GM11168 (cell line): ENCODE results near the gene CGB2.
"Not testable (repeated sequence)": the region's sequence is repeated elsewhere in the genome, so short reads cannot be mapped to it uniquely, and the experiment has no call there.

ENCODE experiments used
- in situ Hi-C: fragments of 300-500 bp; cut with MboI; formaldehyde crosslinking; loops from one replicate; pipeline ENCODE4 v1.12.0; 2022; ENCODE audit warnings: low sequenced_read_pairs; ENCODE audit not compliant: unreplicated experiment

CGB2 gene

DNA sequence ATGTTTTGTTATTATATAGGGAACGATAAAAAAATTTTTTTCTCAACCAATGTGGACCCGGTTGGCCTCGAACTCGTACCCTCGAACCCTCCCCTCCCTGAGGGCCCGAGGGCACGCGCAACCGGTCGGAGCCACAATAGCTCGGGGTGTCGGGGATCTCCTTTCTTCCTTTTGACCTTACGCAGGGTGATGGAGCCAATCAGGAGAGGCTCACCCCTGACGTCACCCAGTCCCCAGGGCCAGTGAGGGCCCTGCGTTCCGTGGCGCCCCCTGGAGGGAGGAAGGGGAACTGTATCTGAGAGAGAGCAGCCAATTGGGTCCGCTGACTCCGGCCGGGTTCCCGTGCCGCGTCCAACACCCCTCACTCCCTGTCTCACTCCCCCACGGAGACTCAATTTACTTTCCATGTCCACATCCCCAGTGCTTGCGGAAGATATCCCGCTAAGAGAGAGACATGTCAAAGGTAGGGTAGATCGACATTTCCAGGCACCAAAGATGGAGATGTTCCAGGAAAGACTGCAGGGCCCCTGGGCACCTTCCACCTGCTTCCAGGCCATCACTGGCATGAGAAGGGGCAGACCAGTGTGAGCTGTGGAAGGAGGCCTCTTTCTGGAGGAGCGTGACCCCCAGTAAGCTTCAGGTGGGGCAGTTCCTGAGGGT is at the start of gene CGB2:
Gene CGB2, plus strand, starts transcription at position 249 of the 660 bp plus-strand sequence. Its CDS starts 206 bp downstream, at position 455.
- in situ Hi-C loops = not testable (repeated sequence)

DNA sequence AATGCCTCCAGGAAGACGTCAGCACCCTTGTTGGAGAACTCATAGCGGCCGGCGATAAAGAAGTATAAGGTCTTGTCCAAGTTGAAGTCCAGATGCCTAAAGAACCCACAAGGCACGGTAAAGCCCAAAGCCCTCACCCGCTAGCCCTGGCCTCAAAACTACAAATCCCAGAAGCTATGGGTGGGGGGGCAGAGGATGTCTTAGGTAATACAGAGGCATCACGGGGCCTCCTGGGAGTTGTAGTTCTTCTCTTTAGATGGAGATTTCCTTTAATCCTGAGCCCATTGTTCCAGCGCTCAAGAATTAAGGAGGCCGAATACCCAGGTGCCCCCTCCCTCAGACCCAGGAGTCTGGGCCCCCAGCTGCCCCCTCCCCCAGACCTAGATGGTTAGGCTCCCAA is 49.4 kb upstream of the CGB2 start:
- in situ Hi-C loops = no loop called here

DNA sequence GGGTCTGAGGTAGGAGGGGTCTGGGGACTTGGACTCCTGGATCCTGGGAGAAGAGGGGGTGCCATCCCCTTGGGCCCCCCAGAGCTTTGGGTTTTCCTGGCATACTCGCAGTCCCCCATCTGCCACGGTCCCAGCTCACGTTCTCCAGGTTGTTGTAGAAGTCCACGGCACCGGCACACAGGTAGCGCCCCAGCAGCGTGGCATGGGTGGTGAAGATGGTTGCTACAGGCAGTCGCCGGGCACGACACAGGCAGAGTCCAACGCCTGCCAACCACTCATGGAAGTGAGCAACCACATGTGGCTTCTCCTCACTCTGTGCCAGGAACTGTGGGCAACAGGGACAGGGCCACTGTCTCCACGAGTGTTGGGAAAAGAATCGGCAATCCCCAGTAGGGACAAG is 46.0 kb upstream of the CGB2 start:
- in situ Hi-C loops = no loop called here

DNA sequence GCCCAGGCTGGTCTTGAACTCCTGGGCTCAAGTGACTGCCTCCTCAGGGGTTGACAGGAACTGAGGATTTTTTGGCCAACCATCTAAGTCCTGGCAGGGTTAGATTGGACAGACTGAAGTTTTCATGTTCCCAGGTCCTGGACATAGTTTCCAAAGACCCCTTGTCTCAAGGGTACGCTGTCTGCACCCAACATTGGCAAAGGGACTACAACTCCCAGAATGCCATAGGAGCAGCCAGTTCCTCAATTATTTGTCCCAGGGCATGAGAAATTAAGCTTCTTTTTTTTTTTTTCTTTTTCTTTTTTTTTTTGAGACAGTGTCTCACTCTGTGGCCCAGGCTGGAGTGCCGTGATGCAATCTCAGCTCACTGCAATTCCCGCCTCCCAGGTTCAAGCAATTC is 45.5 kb upstream of the CGB2 start:
- in situ Hi-C loops = no loop called here

DNA sequence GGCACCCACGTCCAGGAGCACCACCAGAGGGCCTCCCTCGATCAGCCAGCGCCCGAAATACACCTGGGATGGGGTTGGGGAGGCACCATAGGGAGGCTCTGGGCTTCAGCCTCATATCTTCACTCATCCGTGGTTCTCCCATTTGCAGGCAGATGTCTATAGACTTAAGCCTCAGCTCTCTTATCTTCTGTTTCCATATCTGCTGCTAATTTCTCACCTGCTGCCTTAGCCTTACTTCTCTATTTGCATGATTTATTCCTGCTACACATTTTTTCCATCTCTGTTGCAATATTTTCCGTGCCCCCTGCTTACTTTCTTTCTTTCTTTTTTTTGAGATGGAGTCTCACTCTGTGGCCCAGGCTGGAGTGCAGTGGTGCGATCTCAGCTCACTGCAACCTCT is 44.4 kb upstream of the CGB2 start:
- in situ Hi-C loops = no loop called here

DNA sequence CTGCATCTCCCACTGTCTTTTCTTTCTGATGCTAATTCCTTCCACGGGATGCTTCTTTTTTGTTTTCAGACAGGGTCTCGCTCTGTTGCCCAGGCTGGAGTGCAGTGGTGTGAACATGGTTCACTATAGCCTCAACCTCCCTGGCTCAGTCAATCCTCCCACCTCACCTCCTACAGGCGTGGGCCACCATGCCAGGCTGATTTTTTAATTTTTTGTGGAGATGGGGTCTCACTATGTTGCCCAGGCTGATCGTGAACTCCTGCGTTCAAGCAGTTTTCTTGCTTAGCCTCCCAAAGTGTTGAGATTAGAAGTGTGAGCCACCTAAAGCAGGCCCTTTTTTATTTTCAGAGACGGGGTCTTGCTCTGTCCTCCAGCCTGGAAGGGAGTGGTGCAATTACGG is 43.4 kb upstream of the CGB2 start:
- in situ Hi-C loops = no loop called here

DNA sequence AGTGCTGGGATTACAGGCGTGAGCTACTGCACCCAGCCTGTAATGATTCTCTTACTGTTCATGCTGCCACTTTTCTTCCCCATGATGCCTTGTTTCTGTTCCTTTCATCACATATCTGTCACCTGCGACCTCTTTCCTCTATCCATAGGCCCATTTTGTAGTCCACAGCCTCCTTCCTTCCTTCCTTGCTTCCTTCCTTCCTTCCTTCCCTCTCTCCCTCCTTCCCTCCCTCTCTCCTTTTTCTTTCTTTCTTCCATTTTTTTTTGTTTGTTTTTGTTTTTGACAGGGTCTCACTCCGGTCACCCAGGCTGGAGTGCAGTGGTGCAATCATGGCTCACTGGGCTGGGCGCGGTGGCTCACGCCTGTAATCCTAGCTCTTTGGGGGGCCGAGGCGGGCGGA is 42.8 kb upstream of the CGB2 start:
- in situ Hi-C loops = no loop called here

DNA sequence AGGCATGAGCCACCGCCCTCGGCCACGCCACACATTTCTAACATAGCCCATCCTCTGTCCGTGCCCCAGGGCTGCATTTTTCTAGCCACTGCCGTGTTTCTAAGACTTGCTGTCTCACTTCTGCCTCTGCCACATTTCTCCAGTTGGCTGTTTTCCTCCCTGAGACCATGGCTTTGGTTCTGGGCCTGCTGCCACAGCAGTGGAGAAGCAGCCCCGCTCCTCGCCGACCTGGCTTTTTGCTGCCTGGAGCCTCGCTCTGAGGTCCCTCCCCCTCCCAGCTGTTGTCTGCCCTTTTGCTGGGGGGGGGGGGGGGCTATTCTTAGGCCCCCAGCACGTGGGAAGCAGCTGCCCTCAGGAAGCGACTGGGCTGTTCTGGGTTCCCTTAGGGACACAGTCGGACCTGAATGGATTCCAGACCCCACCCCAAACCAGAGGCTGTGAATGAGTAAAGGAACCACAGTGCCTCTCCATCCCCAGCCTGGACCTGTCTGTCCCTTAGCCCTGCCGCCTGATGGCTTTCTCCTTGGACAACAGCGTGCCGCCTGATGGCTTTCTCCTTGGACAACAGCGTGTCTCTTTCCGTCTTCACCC is 41.9 kb upstream of the CGB2 start:
- in situ Hi-C loops = no loop called here

DNA sequence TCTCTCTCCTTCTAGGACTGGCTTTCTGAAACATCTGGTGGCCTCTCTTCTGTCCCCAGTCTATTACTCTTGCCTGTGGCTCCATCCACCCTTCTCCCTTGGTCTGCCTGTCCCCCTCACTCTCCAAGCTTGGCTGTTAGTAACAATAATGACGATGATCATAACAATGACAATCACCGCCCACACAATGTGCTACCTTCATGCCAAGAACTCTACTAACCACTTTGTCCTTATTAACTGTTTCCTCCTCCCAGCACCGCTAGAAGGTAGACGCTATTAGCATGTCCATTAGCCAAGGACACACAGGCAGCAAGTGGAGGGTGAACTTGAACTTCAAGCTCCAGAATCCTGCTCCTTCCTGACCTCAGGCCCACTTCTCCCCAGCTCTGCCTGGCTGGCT is 41.3 kb upstream of the CGB2 start:
- in situ Hi-C loops = no loop called here

DNA sequence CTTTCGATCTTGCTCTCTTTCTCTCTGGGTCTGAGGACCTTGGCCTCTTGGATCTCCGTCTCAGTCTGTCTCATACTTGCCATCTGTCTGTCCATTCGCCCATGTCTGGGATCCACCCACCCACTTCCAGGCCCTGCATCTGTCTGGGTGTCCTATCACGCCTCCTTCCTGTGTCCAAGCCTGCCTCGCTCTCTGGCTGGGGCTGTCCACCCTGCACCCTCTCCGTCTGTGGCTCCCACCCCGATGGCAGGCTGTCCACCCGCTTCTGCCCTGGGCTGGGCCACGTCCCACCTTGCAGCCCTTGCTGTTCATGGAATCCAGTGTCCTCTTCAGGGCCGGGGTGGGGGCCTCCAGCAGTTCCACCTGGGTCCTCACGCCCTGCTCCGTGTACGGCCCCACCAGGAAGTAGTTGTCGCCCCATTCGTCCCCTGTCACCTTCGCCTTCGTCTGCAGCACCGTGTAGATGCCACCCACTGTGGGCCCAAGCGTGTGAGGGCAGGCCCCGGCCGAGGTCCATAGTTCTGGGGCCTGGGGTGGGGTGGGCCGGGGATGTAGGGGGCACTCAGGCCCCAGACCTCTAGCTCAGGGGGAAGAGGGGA is 40.6 kb upstream of the CGB2 start:
- in situ Hi-C loops = no loop called here

DNA sequence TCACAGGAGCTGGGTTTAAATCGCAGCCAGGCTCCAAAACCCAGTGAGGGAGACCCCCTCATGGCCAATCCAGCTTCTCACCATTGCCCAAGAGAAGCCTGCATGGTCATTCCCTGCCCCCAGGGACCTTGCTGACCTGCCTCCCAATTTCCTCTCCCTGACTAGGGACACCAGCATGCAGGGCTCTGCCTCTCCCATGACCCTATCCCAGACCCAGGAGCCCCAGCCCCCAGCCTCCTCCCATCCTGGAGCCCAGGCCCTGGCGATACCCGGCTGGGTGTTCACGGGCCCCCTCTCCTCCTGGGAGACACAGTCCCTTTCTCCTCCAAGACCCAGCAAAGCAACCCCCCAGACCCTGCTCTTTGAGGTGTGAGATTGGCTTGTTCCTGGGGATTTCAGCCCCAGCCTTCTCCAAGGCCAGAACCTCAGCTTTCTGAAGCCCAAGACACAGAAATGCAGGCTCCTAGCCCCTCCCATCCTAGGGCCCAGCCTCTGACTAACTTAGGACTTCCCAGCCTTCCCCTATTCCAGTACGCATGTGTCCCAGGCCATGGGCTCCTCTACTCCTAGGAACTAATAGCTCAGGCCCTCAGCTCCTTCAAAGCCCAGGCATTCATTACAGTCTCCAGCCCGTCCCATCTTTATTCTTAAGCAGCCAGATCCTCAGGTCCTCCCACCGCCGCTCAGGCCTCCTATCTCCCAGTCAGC is 39.7 kb upstream of the CGB2 start:
- in situ Hi-C loops = no loop called here

DNA sequence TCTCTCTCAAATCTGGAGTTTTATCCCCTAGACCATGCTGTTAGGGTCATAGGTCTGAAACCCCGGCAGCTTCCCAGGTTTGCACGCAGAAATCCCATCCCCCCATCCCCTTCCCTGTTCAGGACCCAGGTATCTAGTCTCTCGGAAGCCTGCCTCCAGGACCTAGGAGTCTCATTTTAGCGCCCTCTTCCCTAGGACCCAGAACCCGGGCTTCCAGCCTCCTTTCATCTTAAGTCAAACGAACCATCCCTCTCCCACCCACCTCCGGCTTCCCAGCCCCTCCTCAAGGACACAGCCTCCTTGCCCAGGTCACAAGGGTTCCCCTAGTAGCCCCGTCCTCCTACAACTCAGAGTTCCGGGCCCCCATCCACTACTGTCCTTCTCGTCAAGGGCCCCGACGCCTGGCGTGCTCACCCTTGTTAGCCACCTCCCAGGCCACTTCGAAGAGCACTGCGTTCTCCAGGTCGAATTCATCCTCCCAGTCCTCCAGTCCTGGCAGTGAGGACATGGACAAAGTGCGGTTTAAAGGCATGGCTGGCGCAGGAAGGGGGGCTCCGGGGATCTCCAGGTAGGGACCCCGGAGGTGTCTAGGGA is 39.0 kb upstream of the CGB2 start:
- in situ Hi-C loops = no loop called here

DNA sequence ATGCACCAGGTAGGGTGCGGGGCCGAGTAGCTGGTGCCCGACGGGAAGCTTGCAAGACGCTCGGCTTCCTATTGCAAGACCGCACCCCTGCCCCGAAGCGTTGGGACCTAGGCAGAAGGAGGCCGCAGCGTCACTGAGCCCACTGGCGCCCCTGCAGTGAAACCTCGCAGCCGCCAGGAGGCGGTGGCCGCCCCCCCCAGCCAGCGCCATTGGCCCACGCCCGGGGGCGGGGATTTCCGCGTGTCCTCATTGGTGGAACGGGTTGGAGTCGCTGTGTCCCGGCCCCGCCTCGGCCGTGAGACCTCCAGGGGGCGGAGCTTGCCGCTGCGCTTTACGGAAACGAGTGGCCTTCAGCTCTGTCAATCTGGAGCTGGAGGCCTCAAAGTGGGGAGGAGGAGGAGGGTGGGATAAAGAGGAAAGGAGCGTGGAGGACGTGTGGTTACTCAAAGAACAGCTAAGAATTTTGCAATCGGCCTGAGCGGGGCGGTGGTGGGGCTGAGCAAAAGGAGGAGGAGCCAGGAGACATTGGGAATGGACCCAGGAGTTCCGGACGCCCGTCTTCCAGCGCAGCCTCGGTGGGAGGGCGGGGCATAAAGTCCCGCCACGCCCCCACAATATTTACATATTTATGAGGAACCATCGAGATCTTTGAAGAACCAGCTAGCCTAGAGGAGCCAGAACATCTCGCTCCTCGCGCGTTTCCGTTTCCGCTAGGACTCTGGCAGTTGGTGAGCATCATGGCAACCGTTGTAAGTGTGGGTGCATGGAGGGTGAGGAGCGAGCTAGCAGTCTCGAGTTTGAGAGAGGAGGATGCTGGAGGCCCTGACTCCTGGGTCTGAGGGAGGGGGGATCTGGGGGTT is 38.3 kb upstream of the CGB2 start, which contains the start of the genes GYS1 and RUVBL2:
Gene GYS1, minus strand, starts transcription at position 135 of the 860 bp plus-strand sequence. CDS start 197 bp downstream, outside the sequence.
Gene RUVBL2, plus strand, starts transcription at position 713 of the 860 bp plus-strand sequence. Its CDS starts 25 bp downstream, at position 738.
- in situ Hi-C loops = no loop called here

DNA sequence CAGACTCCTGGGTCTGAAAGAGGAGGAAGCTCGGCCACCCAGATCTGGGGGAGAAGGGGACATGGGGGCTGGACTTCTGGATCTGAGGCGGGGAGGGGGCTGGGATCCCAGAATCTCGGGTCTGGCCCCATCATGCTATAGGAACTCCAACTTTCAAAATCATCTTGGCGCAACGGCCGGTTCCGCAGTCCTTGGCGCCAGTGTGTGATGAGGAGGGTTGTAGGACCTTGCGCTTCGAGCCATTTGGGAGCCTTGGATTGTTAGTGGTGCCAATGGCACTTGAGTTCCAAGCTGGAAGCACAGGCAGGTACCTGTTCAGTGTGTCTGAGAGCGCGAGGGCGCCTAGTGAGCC is 37.7 kb upstream of the CGB2 start:
- in situ Hi-C loops = no loop called here

DNA sequence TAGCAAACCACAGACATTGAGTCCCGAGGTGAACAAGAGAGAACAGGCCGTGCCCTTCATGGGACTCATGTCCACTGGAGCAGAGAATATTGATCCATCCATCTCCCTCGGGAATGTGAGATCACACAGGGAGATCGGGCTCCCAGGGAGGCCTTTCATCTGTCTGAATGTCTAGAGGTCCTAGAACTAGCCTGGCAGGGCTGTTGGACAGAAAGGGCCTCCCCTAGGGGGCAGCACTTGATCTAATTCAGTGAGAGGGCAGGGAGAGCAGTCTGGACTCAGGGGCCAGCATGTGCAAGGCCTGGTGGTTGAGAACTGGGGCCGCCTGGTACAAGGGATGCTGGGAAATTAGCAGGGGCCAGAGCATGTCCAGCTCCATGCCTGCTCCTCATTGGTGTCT is 33.7 kb upstream of the CGB2 start:
- in situ Hi-C loops = no loop called here

DNA sequence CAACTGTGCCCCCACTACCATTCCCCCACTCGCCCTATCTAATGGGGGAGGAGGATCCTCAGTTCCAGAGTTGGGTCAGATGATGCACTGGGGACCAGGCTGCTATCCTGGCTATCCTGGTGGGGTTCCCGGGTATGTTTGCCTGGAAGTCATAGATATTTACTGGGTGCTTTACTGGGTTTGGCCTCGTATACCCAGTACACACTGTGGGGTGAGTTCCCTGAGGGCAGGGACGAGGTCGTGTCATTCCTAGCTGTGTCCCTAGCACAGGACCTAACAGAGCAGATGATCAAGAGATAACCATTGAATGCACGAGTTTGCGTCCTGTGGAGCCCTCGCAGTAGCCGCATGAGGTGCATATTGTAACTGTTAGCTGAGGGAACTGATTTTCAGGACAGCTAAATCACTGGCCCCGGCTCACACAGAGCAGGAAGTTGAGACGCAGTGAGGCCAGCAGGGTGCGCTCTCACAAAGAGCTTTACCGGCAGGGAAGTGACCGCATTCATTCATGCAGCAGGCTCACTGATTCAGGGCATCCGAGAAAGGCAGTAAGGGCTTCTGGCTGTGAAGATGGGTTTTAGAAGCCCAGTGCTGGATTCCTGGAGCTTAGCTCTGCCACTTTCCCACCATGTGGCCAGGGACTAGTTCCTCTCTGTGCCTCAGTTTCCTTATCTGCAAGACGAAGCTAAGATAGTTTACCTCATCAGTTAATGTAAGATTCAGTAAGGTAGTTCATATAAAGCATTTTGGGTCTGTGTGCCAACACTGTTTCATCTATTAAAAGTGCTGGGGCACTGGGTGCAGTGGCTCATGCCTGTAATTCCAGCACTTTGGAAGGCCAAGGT is 32.0 kb upstream of the CGB2 start:
- in situ Hi-C loops = no loop called here

DNA sequence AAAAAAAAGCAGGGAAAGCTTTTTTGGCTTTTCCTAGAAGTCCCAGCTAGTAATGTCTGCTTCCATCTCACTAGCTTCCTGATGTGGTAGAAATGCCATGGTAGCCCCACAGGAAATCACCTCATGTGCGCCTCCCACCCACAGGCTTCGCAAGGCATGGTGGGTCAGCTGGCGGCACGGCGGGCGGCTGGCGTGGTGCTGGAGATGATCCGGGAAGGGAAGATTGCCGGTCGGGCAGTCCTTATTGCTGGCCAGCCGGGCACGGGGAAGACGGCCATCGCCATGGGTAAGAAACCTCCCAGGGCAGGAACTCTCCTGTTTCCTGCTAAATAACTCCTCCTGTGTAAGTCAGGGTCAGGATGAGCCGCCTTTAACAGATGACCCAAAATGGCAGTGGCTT is 27.6 kb upstream of the CGB2 start:
- in situ Hi-C loops = no loop called here

DNA sequence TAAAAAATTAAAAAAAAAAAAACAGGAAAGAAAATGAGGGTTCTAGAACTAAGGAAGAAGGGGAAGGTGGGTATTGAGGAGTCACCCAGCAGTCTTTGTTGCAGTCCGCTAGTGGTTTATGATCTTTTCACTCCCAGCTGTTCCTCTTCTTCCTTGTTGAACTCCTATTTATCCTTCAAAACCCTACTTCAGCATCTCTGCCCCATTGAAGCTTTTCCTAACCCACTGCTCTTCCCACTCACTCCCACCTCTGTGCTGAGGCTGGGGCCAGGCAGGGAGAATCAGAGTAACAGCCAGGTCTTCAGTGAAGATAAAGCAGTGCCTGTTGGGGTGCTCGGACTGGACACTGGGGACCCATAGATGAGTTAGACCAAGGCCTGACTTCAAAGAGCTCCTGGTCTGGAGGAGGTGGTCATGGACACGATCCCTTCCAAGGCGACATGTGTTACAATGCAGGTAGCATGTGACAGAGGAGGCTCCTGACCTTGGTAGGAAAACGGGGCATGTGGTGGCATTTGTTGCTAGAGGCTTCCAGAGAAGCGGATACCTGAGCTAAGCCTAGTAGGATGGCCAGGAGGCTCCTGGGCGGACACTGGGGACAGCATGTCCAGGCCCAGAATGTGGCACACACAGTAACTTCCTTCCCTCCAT is 26.6 kb upstream of the CGB2 start:
- in situ Hi-C loops = no loop called here

DNA sequence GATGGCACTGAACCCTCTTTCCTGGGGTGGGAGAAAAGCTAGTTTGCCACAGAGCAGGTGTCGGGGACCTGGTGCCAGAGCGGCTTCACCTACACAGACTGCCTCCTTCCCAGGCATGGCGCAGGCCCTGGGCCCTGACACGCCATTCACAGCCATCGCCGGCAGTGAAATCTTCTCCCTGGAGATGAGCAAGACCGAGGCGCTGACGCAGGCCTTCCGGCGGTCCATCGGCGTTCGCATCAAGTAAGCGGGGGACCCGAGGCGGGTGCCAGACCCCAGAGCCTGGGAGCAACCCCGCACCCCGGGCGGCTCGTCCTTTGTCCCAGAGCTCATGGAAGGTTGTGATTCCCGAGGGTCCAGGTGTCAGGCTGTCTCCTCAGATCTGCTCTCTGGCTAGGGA is 24.8 kb upstream of the CGB2 start:
- in situ Hi-C loops = no loop called here
